Fibroblast of villous mesenchyme (primary cell): Measurements from ENCODE around the gene KCNQ4. TPM values are rescaled to one million over a fixed set of nuclear protein-coding genes. Genes with fewer than 3 reads are reported as not detected.

Experiments used
- DNase-seq: peaks from one replicate; pipeline ENCODE4 v3.0.0-alpha.2; 2010; ENCODE audit warnings: low read depth
- H3K4me3 ChIP-seq: 2 replicates; pipeline ENCODE4 v1.5.1; 2011; ENCODE audit warnings: low read depth, mild to moderate bottlenecking, low read length
- total RNA-seq: library from RNA; depleted of rRNA; stranded (reverse); fragments of >200 nt; gene quantifications from 2 replicates; pipeline ENCODE4 v1.2.3, GENCODE V29; 2012
- TF ChIP-seq, protein P1 (sequence below): IDR thresholded peaks from 2 replicates; pipeline ENCODE4 v1.5.1; 2012; ENCODE audit warnings: low read depth, mild to moderate bottlenecking, low read length; ENCODE audit not compliant: insufficient read depth

Gene KCNQ4
- total RNA-seq, 1 donor = under 0.01 TPM

DNA sequence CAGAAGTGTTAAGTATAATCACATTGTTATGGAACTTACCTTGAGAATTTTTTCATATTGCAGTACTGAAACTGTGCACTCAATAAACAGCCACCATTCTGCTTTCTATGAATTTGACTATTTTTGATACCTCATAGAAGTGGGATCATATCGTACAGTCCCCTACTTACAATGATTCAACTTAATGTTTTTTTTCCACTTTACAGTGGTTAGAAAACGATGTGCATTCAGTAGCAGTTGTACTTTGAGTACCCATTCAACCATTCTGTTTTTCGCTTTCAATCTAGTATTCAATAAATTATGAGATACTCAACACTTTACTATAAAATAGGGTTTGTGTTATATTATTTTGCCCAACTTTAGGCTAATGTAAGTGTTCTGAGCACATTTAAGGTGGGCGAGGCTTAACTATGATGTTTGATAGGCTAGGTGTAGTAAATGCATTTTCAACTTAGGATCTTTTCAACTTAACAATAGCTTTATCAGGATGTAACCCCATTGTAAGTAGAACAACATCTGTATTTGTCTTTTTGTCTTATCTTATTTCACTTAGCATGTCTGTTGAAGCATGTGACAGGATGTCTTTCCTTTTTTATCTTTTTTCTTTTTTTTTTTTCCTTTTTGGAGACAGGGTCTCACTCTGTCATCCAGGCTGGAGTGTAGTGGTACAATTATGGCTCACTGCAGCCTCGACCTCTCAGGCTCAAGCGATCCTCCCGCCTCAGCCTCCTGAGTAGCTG is 42.4 kb upstream of the KCNQ4 start:
- TF ChIP-seq, protein P1, sequence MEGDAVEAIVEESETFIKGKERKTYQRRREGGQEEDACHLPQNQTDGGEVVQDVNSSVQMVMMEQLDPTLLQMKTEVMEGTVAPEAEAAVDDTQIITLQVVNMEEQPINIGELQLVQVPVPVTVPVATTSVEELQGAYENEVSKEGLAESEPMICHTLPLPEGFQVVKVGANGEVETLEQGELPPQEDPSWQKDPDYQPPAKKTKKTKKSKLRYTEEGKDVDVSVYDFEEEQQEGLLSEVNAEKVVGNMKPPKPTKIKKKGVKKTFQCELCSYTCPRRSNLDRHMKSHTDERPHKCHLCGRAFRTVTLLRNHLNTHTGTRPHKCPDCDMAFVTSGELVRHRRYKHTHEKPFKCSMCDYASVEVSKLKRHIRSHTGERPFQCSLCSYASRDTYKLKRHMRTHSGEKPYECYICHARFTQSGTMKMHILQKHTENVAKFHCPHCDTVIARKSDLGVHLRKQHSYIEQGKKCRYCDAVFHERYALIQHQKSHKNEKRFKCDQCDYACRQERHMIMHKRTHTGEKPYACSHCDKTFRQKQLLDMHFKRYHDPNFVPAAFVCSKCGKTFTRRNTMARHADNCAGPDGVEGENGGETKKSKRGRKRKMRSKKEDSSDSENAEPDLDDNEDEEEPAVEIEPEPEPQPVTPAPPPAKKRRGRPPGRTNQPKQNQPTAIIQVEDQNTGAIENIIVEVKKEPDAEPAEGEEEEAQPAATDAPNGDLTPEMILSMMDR = no peak
- DNase-seq = no peak
- H3K4me3 ChIP-seq = no peak overlapping the region

DNA sequence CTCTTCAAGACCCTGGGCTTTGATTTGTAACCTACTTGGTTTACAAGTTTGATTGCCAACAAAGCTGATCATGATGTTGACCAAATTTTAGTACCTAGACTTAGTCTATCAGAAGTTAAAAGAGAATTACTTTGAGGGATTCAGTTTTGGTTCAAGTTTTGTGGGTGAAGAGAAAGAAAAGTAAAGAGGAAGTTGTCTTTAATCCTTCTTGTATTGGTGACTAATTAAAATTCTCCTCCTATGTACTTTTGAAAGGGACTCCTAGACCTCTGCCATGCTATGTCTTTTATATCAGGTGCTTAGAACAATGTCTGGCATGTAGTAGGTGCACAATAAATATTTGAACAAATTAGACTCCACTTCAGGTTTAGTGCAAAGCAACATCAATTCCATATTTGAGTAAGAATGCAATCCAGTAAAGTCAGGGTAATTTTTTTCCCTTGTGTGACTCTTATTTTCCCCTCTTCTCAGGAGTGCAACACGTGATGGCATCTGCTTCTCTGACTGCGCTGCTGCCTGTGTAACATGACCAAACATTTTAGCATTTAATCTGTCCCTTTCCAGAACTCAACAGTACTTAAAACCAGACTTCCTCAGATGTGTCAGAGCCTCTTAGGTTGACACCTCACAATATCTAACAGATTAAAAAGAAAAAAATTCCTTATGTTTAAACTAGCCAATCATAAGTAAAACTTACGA is 41.1 kb upstream of the KCNQ4 start:
- TF ChIP-seq, protein P1 = no peak
- H3K4me3 ChIP-seq = no peak overlapping the region
- DNase-seq = no peak

GRCh38 chr1:40743452-40743851 is 40.1 kb upstream of the KCNQ4 start:
- no peak overlapping the region for H3K4me3 ChIP-seq
- DNase-seq = no peak
- TF ChIP-seq, protein P1 = no peak

DNA sequence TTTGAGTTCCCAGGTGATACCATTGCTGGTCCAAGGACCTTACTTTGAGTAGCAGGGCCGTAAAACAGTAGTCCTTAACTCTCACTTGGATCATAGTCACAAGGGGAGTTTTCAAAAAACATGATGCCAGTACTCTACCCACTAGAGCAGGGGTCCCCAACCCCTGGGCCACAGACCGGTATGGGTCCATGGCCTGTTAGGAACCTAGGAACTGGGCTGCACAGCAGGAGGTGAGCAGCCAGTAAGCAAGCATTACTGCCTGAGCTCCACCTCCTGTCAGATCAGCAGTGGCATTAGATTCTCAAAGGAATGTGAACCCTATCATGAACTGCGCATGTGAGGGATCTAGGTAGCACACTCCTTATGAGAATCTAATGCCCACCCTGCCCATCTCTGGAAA is 39.7 kb upstream of the KCNQ4 start:
- DNase-seq = no peak
- TF ChIP-seq, protein P1 = no peak

DNA sequence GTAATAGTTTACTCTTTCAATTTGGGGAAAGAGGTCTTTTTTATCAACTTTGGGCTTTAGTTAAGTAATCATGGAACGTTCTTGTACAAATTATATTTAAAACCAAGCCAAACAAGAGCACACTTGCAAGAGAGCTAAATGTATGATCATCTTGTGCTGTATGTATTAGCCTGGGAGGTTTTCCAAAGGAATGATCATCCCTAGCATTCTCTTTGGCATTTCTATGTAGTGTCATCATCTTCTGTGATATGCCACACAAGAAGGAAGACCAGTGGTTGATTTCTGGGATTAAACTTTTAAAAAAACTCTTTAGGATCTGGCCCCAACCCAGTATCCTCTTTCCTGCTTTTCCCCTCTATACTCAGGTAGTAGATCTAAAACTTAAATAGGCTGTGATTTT is 38.4 kb upstream of the KCNQ4 start:
- no peak for DNase-seq
- TF ChIP-seq, protein P1 = no peak
- no peak overlapping the region for H3K4me3 ChIP-seq

More for the DNA sequence above, 39.7 kb upstream of the KCNQ4 start:
- H3K4me3 ChIP-seq = no peak overlapping the region

GRCh38 chr1:40746344-40747090 is 37.1 kb upstream of the KCNQ4 start:
- TF ChIP-seq, protein P1 = no peak
- H3K4me3 ChIP-seq = no peak overlapping the region
- no peak for DNase-seq
